ENCODE data around the gene ATP10D.

GRCh38 chr4:47486231-47486673, 1.2 kb downstream of the ATP10D start:
- TF ChIP-seq SUZ12 (IDR thresholded peaks at IDR 0.05; ENCODE audit: extremely low read depth, insufficient read depth, insufficient read length): no peak
- no peak for TF ChIP-seq ZNF274 (IDR thresholded peaks at IDR 0.05; ENCODE audit: low read depth, low read length)
